ENCODE results near the gene STK32B. TPM values are rescaled to one million over a fixed set of nuclear protein-coding genes. Genes with fewer than 3 reads are reported as not detected.

The STK32B gene
- total RNA-seq, 2 donors from 2014 or later: 0.09 to 7.3 TPM

- WGBS: 89% methylated on average over 9 of the region's 9 CpGs
- TF ChIP-seq POLR2A (IDR thresholded peaks at IDR 0.05) (no peak), POLR2AphosphoS5 (IDR thresholded peaks at IDR 0.05) (no peak)
- TF ChIP-seq, protein P1, sequence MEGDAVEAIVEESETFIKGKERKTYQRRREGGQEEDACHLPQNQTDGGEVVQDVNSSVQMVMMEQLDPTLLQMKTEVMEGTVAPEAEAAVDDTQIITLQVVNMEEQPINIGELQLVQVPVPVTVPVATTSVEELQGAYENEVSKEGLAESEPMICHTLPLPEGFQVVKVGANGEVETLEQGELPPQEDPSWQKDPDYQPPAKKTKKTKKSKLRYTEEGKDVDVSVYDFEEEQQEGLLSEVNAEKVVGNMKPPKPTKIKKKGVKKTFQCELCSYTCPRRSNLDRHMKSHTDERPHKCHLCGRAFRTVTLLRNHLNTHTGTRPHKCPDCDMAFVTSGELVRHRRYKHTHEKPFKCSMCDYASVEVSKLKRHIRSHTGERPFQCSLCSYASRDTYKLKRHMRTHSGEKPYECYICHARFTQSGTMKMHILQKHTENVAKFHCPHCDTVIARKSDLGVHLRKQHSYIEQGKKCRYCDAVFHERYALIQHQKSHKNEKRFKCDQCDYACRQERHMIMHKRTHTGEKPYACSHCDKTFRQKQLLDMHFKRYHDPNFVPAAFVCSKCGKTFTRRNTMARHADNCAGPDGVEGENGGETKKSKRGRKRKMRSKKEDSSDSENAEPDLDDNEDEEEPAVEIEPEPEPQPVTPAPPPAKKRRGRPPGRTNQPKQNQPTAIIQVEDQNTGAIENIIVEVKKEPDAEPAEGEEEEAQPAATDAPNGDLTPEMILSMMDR (IDR thresholded peaks at IDR 0.05): no peak
- intact Hi-C loops (cut with DNase I): no loop called here
- H3K27me3 ChIP-seq (replicated peaks; ENCODE audit: insufficient read depth): no peaks in the 10 kb centered on the region
- no peaks in the 10 kb centered on the region for H3K4me1 ChIP-seq (replicated peaks)
- H3K36me3 ChIP-seq: no peaks in the 10 kb centered on the region
- H3K4me3 ChIP-seq: no peak overlapping the region
- no peak for DNase-seq (ENCODE audit: low spot score)
- no peak overlapping the region for H3K27ac ChIP-seq
- no peaks in the 10 kb centered on the region for H3K9me3 ChIP-seq
Observed at GRCh38 chr4:5474756-5475155, 423.5 kb downstream of the STK32B start.

GRCh38 chr4:5477613-5478012 lies 426.3 kb downstream of the STK32B start:
- no peak for TF ChIP-seq POLR2AphosphoS5 (IDR thresholded peaks at IDR 0.05)
- TF ChIP-seq, protein P1 (IDR thresholded peaks at IDR 0.05): no peak
- TF ChIP-seq POLR2A (IDR thresholded peaks at IDR 0.05): no peak
- H3K27ac ChIP-seq: no peak overlapping the region
- H3K4me3 ChIP-seq: no peak overlapping the region
- DNase-seq (ENCODE audit: low spot score): no peak
- H3K36me3 ChIP-seq: no peaks in the 10 kb centered on the region
- no peaks in the 10 kb centered on the region for H3K9me3 ChIP-seq
- H3K27me3 ChIP-seq (replicated peaks; ENCODE audit: insufficient read depth): no peaks in the 10 kb centered on the region
- intact Hi-C loops (cut with DNase I): no loop called here
- no peaks in the 10 kb centered on the region for H3K4me1 ChIP-seq (replicated peaks)
- 83% methylated on average over 7 of the region's 8 CpGs for WGBS

- no peak for TF ChIP-seq POLR2AphosphoS5 (IDR thresholded peaks at IDR 0.05)
- TF ChIP-seq, protein P1 (IDR thresholded peaks at IDR 0.05): no peak
- no peak for TF ChIP-seq POLR2A (IDR thresholded peaks at IDR 0.05)
- Histone ChIP-seq H3K9me3 (no peaks in the 10 kb centered on the region), H3K27me3 (replicated peaks; ENCODE audit: insufficient read depth) (no peaks in the 10 kb centered on the region), H3K4me3 (no peak overlapping the region), H3K27ac (no peak overlapping the region), H3K4me1 (replicated peaks) (no peaks in the 10 kb centered on the region), H3K36me3 (no peaks in the 10 kb centered on the region)
- intact Hi-C loops (cut with DNase I): no loop called here
- DNase-seq (ENCODE audit: low spot score): no peak
- WGBS: 48% methylated on average over 4 of the region's 4 CpGs
Observed at GRCh38 chr4:5478169-5478568, 426.9 kb downstream of the STK32B start.

DNA sequence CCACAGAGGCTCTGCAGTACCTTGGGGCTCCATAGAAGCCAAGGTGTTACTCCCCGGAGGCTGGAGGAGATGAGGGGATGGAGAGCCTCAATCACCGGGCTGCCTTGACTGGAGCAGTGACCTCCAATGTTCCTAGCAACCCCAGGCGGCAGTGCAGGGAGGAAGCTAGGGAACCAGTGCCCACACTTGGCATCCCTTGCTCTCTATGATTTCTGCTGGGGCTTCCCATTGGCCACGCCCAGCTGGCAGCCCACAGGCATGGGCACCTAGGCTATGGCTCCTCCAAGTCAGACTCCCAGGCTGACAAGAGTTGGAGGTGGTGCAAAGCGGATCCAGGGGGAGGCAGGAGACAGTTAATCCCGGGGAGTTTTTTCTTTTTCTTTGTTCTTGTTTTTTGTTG lies 427.4 kb downstream of the STK32B start:
- intact Hi-C loops (cut with DNase I): no loop called here
- DNase-seq (ENCODE audit: low spot score): no peak
- Histone ChIP-seq H3K27me3 (replicated peaks; ENCODE audit: insufficient read depth) (no peaks in the 10 kb centered on the region), H3K36me3 (no peaks in the 10 kb centered on the region), H3K4me3 (no peak overlapping the region), H3K9me3 (no peaks in the 10 kb centered on the region), H3K4me1 (replicated peaks) (no peaks in the 10 kb centered on the region), H3K27ac (no peak overlapping the region)
- TF ChIP-seq POLR2AphosphoS5 (IDR thresholded peaks at IDR 0.05): no peak
- no peak for TF ChIP-seq POLR2A (IDR thresholded peaks at IDR 0.05)
- TF ChIP-seq, protein P1 (IDR thresholded peaks at IDR 0.05): no peak
- WGBS: 84% methylated on average over 6 of the region's 6 CpGs

GRCh38 chr4:5479518-5480060 lies 428.3 kb downstream of the STK32B start:
- DNase-seq (ENCODE audit: low spot score): no peak
- Histone ChIP-seq H3K27ac (no peak overlapping the region), H3K36me3 (no peaks in the 10 kb centered on the region), H3K4me3 (no peak overlapping the region), H3K9me3 (no peaks in the 10 kb centered on the region), H3K4me1 (replicated peaks) (no peaks in the 10 kb centered on the region), H3K27me3 (replicated peaks; ENCODE audit: insufficient read depth) (no peaks in the 10 kb centered on the region)
- WGBS: 93% methylated on average over 4 of the region's 4 CpGs
- TF ChIP-seq POLR2A (IDR thresholded peaks at IDR 0.05) (no peak), POLR2AphosphoS5 (IDR thresholded peaks at IDR 0.05) (no peak)
- TF ChIP-seq, protein P1 (IDR thresholded peaks at IDR 0.05): no peak
- intact Hi-C loops (cut with DNase I): no loop called here
